Right atrium auricular region (tissue), 2 donors: ENCODE measurements around the gene AFDN. TPM values are rescaled to one million over a fixed set of nuclear protein-coding genes. Genes with fewer than 3 reads are reported as not detected.

Experiments used
- DNase-seq: peaks from one replicate; pipeline ENCODE4 v3.0.0-alpha.2; 2019; ENCODE audit warnings: low spot score
- H3K27ac ChIP-seq, 2 donors: fragments of 200-600 bp; sonication (generic); 1 replicate in 1 of 2; 2 replicates in 1 of 2; pipeline ENCODE4 v1.5.1; 2016 to 2019
- H3K27me3 ChIP-seq, 2 donors: fragments of 200-600 bp; sonication (generic); one replicate each; pipeline versions ENCODE4 v1.5.1 to v1.6.0; 2017 to 2019
- H3K36me3 ChIP-seq: fragments of 200-600 bp; sonication (generic); one replicate; pipeline ENCODE4 v1.5.1; 2016
- H3K4me1 ChIP-seq, 2 donors: fragments of 200-600 bp; sonication (generic); one replicate each; pipeline versions ENCODE4 v1.5.1 to v1.6.0; 2017 to 2019
- H3K4me3 ChIP-seq, 2 donors: fragments of 200-600 bp; sonication (generic); 1 replicate in 1 of 2; 2 replicates in 1 of 2; pipeline ENCODE4 v1.5.1; 2017 to 2019; ENCODE audit warnings: mild to moderate bottlenecking in 1 of 2, moderate library complexity in 1 of 2
- H3K9me3 ChIP-seq, 2 donors: fragments of 200-600 bp; sonication (generic); one replicate each; pipeline ENCODE4 v1.5.1; 2019
- CTCF ChIP-seq, 2 donors: fragments of 200-600 bp; sonication (generic); IDR thresholded peaks; one replicate each; pipeline ENCODE4 v1.5.1; 2019; ENCODE audit warnings: antibody characterized with exemption in 2 of 2
- total RNA-seq, 2 donors: library from RNA; depleted of rRNA; stranded (reverse); fragments of >200 nt; gene quantifications; one replicate each; pipeline ENCODE4 v1.1.0, GENCODE V29; 2016

AFDN gene
- total RNA-seq, 2 donors from 2014 or later = 51.6 to 51.8 TPM

GRCh38 chr6:167904791-167905190 is 78.1 kb downstream of the AFDN start:
- peaks cover 30% of the 10 kb centered on the region for H3K36me3 ChIP-seq
- DNase-seq = no peak
- no peak overlapping the region for H3K27ac ChIP-seq
- no peak for TF ChIP-seq CTCF (IDR thresholded peaks at IDR 0.05)
- H3K27me3 ChIP-seq = no peaks in the 10 kb centered on the region
- H3K4me1 ChIP-seq = peaks cover 0 to 8% of the 10 kb centered on the region in 2 donors
- H3K9me3 ChIP-seq = no peaks in the 10 kb centered on the region
- no peak overlapping the region for H3K4me3 ChIP-seq

GRCh38 chr6:167906899-167907298 is 80.2 kb downstream of the AFDN start:
- Histone ChIP-seq H3K27me3 (no peaks in the 10 kb centered on the region), H3K4me3 (no peak overlapping the region), H3K36me3 (peaks cover 30% of the 10 kb centered on the region), H3K9me3 (no peaks in the 10 kb centered on the region), H3K27ac (peak overlapping the region; percentile 56 to 72), H3K4me1 (peaks cover 0 to 8% of the 10 kb centered on the region in 2 donors)
- DNase-seq = peak; percentile 67
- TF ChIP-seq CTCF (IDR thresholded peaks at IDR 0.05) = peak in 1 of 2 donors; percentile 28

- Histone ChIP-seq H3K9me3 (no peaks in the 10 kb centered on the region), H3K27me3 (no peaks in the 10 kb centered on the region), H3K4me3 (no peak overlapping the region), H3K27ac (peak overlapping the region; percentile 56 to 72), H3K4me1 (peaks cover 0 to 8% of the 10 kb centered on the region in 2 donors), H3K36me3 (peaks cover 21% of the 10 kb centered on the region)
- DNase-seq = no peak
- peak; percentile 14 to 63 for TF ChIP-seq CTCF (IDR thresholded peaks at IDR 0.05)
These were observed 81.3 kb downstream of the AFDN start for GRCh38 chr6:167907837-167908681.

DNA sequence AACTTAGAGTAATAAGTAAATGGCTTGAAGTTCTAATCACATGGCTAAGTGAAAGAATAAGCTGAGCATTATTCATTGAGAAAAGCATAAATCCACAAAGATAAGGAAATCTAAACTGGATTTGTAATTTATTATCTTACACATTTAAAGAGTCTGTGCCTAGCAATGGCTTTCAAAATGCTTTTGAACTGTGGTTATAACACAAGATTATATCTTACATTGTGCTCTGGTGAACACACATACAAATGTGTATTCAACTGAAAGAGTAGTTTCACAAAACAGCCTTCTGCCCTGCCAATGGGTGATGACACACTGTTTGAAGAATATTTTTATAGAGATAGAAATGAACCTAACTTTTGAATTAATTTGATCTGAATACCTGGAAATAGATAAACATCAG is 83.3 kb downstream of the AFDN start:
- peaks cover 24% of the 10 kb centered on the region for H3K36me3 ChIP-seq
- H3K4me3 ChIP-seq = no peak overlapping the region
- H3K9me3 ChIP-seq = no peaks in the 10 kb centered on the region
- no peak for TF ChIP-seq CTCF (IDR thresholded peaks at IDR 0.05)
- no peak for DNase-seq
- H3K27me3 ChIP-seq = no peaks in the 10 kb centered on the region
- H3K4me1 ChIP-seq = peaks cover 0 to 8% of the 10 kb centered on the region in 2 donors
- no peak overlapping the region for H3K27ac ChIP-seq

DNA sequence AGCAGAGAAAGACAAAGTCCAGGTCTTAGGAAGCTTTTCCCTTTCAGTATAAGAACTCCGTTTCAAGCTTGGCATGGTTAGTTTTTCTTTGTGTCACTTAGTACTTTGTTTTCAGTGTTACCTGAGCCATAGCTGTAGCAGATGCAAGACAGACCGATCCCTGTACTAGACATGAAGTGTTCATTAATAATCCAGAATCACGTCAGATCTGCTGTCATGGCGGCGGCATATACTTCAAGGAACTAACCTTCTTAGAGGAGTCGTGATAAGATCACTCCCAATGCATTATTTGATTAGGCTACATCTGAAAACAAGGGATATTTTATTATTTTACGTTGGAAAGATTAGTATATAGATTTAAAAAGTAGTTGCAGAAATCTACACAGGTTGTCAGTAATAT is 83.9 kb downstream of the AFDN start:
- Histone ChIP-seq H3K9me3 (no peaks in the 10 kb centered on the region), H3K4me3 (no peak overlapping the region), H3K36me3 (peaks cover 24% of the 10 kb centered on the region), H3K27ac (no peak overlapping the region), H3K4me1 (peaks cover 0 to 8% of the 10 kb centered on the region in 2 donors), H3K27me3 (no peaks in the 10 kb centered on the region)
- no peak for TF ChIP-seq CTCF (IDR thresholded peaks at IDR 0.05)
- no peak for DNase-seq
